Neural cell (in vitro differentiated cells): Measurements from ENCODE around the gene IL17RD. TPM values are rescaled to one million over a fixed set of nuclear protein-coding genes. Genes with fewer than 3 reads are reported as not detected.

ENCODE experiments used
- H2AFZ ChIP-seq: fragments of 200-600, 300-800 bp; sonication (generic), shearing (Covaris generic); 2 replicates; pipeline ENCODE4 v1.6.0; 2014; ENCODE audit warnings: low read depth, mild to moderate bottlenecking, antibody characterized with exemption, low read length, moderate library complexity
- H3F3A ChIP-seq: fragments of 200-600 bp; shearing (Covaris generic); 2 replicates; pipeline ENCODE4 v1.6.1; 2016; ENCODE audit warnings: mild to moderate bottlenecking, moderate library complexity, mixed read lengths, antibody characterized with exemption, low read length; ENCODE audit not compliant: insufficient read depth, poor library complexity, severe bottlenecking
- H3K27ac ChIP-seq: fragments of 200-600, 300-800 bp; sonication (generic), shearing (Covaris generic); 2 replicates; pipeline ENCODE4 v1.5.1; 2014; ENCODE audit warnings: mild to moderate bottlenecking, low read length, moderate library complexity
- H3K27me3 ChIP-seq: fragments of 300-800, 200-600 bp; sonication (generic), shearing (Covaris generic); 2 replicates; pipeline ENCODE4 v1.6.0; 2014; ENCODE audit warnings: mild to moderate bottlenecking, low read depth, low read length, moderate library complexity; ENCODE audit not compliant: insufficient read depth
- H3K36me3 ChIP-seq: fragments of 300-800, 200-600 bp; sonication (generic), shearing (Covaris generic); 2 replicates; pipeline ENCODE4 v1.5.1; 2014; ENCODE audit warnings: mild to moderate bottlenecking, antibody characterized with exemption, low read length, moderate library complexity; ENCODE audit not compliant: insufficient read depth
- H3K4me2 ChIP-seq: fragments of 300-800, 200-600 bp; sonication (generic), shearing (Covaris generic); 2 replicates; pipeline ENCODE4 v1.6.0; 2014; ENCODE audit warnings: mild to moderate bottlenecking, low read length
- H3K4me3 ChIP-seq: fragments of 300-800, 200-600 bp; sonication (generic), shearing (Covaris generic); 2 replicates; pipeline ENCODE4 v1.5.1; 2014; ENCODE audit warnings: mild to moderate bottlenecking, low read length, moderate library complexity
- H3K79me2 ChIP-seq: fragments of 200-600 bp; shearing (Covaris generic); replicated peaks from 2 replicates; pipeline ENCODE4 v1.6.0; 2014; ENCODE audit warnings: mild to moderate bottlenecking, low read length, moderate library complexity; ENCODE audit not compliant: insufficient read depth
- H3K9ac ChIP-seq: fragments of 300-800, 200-600 bp; sonication (generic), shearing (Covaris generic); 2 replicates; pipeline ENCODE4 v1.6.1; 2016; ENCODE audit warnings: mild to moderate bottlenecking, low read length, mixed read lengths
- H3K9me2 ChIP-seq: fragments of 200-600 bp; shearing (Covaris generic); 2 replicates; pipeline ENCODE4 v1.6.1; 2016; ENCODE audit warnings: mild to moderate bottlenecking, low read length, mixed read lengths; ENCODE audit not compliant: insufficient read depth
- H3K9me3 ChIP-seq: fragments of 200-600, 300-800 bp; sonication (generic), shearing (Covaris generic); 2 replicates; pipeline ENCODE4 v1.6.1; 2016; ENCODE audit warnings: mild to moderate bottlenecking, mixed run types, low read length, moderate library complexity, mixed read lengths
- H4K20me1 ChIP-seq: fragments of 200-600 bp; shearing (Covaris generic); 2 replicates; pipeline ENCODE4 v1.6.1; 2016; ENCODE audit warnings: mild to moderate bottlenecking, mixed run types; ENCODE audit not compliant: insufficient read depth
- CTCF ChIP-seq: fragments of 450-650 bp; IDR thresholded peaks from 2 replicates; pipeline ENCODE4 v1.5.1; 2014; ENCODE audit warnings: antibody characterized with exemption, mild to moderate bottlenecking, moderate library complexity; ENCODE audit not compliant: poor library complexity, severe bottlenecking
- EP300 ChIP-seq: fragments of 450-650 bp; conservative IDR thresholded peaks from 2 replicates; pipeline ENCODE4 v1.6.1; 2014; ENCODE audit warnings: antibody characterized with exemption, mild to moderate bottlenecking, moderate library complexity; ENCODE audit not compliant: poor library complexity, severe bottlenecking
- EZH2 ChIP-seq: fragments of 200-600, 300-800 bp; shearing (Covaris generic), sonication (generic); IDR thresholded peaks from 2 replicates; pipeline ENCODE4 v1.6.1; 2014; ENCODE audit warnings: antibody characterized with exemption, low read length, borderline replicate concordance, mild to moderate bottlenecking; ENCODE audit not compliant: insufficient read depth, poor library complexity, severe bottlenecking
- MXI1 ChIP-seq: fragments of 450-650 bp; conservative IDR thresholded peaks from 2 replicates; pipeline ENCODE4 v1.6.1; 2014; ENCODE audit warnings: antibody characterized with exemption, mild to moderate bottlenecking; ENCODE audit not compliant: poor library complexity, severe bottlenecking
- POLR2AphosphoS5 ChIP-seq: IDR thresholded peaks from 2 replicates; pipeline ENCODE4 v1.6.1; 2012
- RAD21 ChIP-seq: fragments of 450-650 bp; conservative IDR thresholded peaks from 2 replicates; pipeline ENCODE4 v1.6.1; 2014; ENCODE audit warnings: antibody characterized with exemption, mild to moderate bottlenecking, moderate library complexity
- SMC3 ChIP-seq: fragments of 450-650 bp; conservative IDR thresholded peaks from 2 replicates; pipeline ENCODE4 v1.6.1; 2014; ENCODE audit warnings: antibody characterized with exemption, mild to moderate bottlenecking, moderate library complexity; ENCODE audit not compliant: poor library complexity
- TAF1 ChIP-seq: IDR thresholded peaks from 2 replicates; pipeline ENCODE4 v1.6.1; 2012; ENCODE audit warnings: low read depth
- polyA plus RNA-seq: library from polyadenylated mRNA; depleted of rRNA; stranded (reverse); fragments of >200 nt; gene quantifications from 2 replicates; pipeline ENCODE4 v1.2.3, GENCODE V29; 2014
- TF ChIP-seq, protein P1 (sequence below): IDR thresholded peaks from 2 replicates; pipeline ENCODE4 v1.6.1; 2012; ENCODE audit warnings: borderline replicate concordance

Gene IL17RD
- polyA plus RNA-seq, 1 donor from 2014 or later: 14.8 TPM

- no peaks in the 10 kb centered on the region for H3K27me3 ChIP-seq
- no peaks in the 10 kb centered on the region for H3K9me2 ChIP-seq
- H3F3A ChIP-seq: no peaks in the 10 kb centered on the region
- no peaks in the 10 kb centered on the region for H3K9me3 ChIP-seq
- no peaks in the 10 kb centered on the region for H3K79me2 ChIP-seq
- H3K4me2 ChIP-seq: no peak overlapping the region
- no peak overlapping the region for H3K27ac ChIP-seq
- TF ChIP-seq CTCF (no peak), SMC3 (no peak), EZH2 (no peak), RAD21 (no peak), POLR2AphosphoS5 (no peak), TAF1 (no peak), MXI1 (no peak), EP300 (no peak)
- TF ChIP-seq, protein P1, sequence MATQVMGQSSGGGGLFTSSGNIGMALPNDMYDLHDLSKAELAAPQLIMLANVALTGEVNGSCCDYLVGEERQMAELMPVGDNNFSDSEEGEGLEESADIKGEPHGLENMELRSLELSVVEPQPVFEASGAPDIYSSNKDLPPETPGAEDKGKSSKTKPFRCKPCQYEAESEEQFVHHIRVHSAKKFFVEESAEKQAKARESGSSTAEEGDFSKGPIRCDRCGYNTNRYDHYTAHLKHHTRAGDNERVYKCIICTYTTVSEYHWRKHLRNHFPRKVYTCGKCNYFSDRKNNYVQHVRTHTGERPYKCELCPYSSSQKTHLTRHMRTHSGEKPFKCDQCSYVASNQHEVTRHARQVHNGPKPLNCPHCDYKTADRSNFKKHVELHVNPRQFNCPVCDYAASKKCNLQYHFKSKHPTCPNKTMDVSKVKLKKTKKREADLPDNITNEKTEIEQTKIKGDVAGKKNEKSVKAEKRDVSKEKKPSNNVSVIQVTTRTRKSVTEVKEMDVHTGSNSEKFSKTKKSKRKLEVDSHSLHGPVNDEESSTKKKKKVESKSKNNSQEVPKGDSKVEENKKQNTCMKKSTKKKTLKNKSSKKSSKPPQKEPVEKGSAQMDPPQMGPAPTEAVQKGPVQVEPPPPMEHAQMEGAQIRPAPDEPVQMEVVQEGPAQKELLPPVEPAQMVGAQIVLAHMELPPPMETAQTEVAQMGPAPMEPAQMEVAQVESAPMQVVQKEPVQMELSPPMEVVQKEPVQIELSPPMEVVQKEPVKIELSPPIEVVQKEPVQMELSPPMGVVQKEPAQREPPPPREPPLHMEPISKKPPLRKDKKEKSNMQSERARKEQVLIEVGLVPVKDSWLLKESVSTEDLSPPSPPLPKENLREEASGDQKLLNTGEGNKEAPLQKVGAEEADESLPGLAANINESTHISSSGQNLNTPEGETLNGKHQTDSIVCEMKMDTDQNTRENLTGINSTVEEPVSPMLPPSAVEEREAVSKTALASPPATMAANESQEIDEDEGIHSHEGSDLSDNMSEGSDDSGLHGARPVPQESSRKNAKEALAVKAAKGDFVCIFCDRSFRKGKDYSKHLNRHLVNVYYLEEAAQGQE: no peak
- no peak overlapping the region for H2AFZ ChIP-seq
- no peaks in the 10 kb centered on the region for H3K36me3 ChIP-seq
- H3K9ac ChIP-seq: no peak overlapping the region
- no peaks in the 10 kb centered on the region for H4K20me1 ChIP-seq
- H3K4me3 ChIP-seq: no peak overlapping the region
Observed at GRCh38 chr3:57041674-57042073, 123.5 kb downstream of the IL17RD start.

Other genes with a start within 250 kb of the IL17RD start
- gene SPATA12, start 104.7 kb downstream of the IL17RD start, polyA plus RNA-seq: not detected in 2 replicates
- 1.3 and 4.8 TPM in 2 replicates for gene HESX1, start 34.6 kb upstream of the IL17RD start, polyA plus RNA-seq
- gene APPL1, start 62.4 kb upstream of the IL17RD start, polyA plus RNA-seq: 25.9 and 28.8 TPM in 2 replicates
- 0.51 TPM in 1 of 2 replicates, not detected in the other for gene ASB14, start 127.3 kb upstream of the IL17RD start, polyA plus RNA-seq